IgD-negative memory B cell (primary cell): ENCODE results near the gene ZDHHC11. TPM values are rescaled to one million over a fixed set of nuclear protein-coding genes. Genes with fewer than 3 reads are reported as not detected.
"Not testable (repeated sequence)": the region's sequence is repeated elsewhere in the genome, so short reads cannot be mapped to it uniquely, and the experiment has no call there.

Source experiments
- H3K27ac Mint-ChIP-seq, 3 donors: one replicate each; pipeline ENCODE4 v1.8.0; 2020 to 2022; ENCODE audit warnings: mild to moderate bottlenecking in 3 of 3, mixed read lengths in 3 of 3, moderate library complexity in 1 of 3
- H3K27me3 Mint-ChIP-seq: one replicate; pipeline ENCODE4 v1.8.0; 2021; ENCODE audit warnings: mixed read lengths
- H3K36me3 Mint-ChIP-seq: one replicate; pipeline ENCODE4 v1.8.0; 2020; ENCODE audit warnings: mild to moderate bottlenecking, mixed read lengths
- H3K4me1 Mint-ChIP-seq, 3 donors: one replicate each; pipeline ENCODE4 v1.8.0; 2020 to 2022; ENCODE audit warnings: mixed read lengths in 3 of 3, mild to moderate bottlenecking in 1 of 3
- H3K4me3 Mint-ChIP-seq, 4 donors: one replicate each; pipeline ENCODE4 v1.8.0; 2020 to 2022; ENCODE audit warnings: mild to moderate bottlenecking in 4 of 4, mixed read lengths in 4 of 4, moderate library complexity in 3 of 4
- H3K9me3 Mint-ChIP-seq, 3 donors: one replicate each; pipeline ENCODE4 v1.8.0; 2020 to 2021; ENCODE audit warnings: mixed read lengths in 3 of 3, mild to moderate bottlenecking in 1 of 3
- polyA plus RNA-seq: library from polyadenylated mRNA; unstranded; fragments of 300-500 nt; fragmentation: Illumina TruSeq; gene quantifications from one replicate; pipeline ENCODE4 v1.2.3, GENCODE V29; 2021

Gene ZDHHC11
- polyA plus RNA-seq, 1 donor from 2014 or later = not detected

DNA sequence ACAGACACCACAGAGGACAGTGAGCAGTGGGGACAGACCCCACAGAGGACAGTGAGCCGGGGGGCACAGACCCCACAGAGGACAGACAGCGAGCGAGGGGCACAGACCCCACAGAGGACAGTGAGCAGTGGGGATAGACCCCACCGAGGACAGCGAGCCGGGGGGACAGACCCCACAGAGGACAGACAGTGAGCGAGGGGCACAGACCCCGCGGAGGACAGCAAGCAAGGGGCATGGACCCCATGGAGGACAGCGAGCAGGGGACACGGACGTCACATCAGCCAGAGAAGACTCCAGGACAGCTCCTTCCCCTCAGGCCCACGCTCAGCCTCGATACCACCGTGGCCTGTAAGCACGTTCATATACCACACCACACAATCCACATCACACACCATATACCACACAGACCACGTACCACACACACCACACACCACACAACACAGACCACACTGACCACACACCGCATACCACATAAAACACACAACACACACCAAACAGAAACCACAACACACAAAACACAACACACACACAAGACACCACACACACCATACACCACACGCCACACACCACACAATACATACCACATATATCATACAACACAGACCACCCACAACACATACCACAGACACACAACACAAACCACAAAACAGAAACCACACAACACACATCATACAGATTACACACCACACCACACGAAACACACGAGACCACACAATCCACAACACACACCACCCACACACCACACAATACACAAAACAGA, 5.2 kb upstream of the ZDHHC11 start:
- Mint-ChIP-seq H3K27me3 (peaks cover 7% of the 10 kb centered on the region), H3K36me3 (peaks cover 2% of the 10 kb centered on the region), H3K9me3 (no peaks in the 10 kb centered on the region), H3K27ac (no peak overlapping the region), H3K4me1 (no peaks in the 10 kb centered on the region), H3K4me3 (no peak overlapping the region)

DNA sequence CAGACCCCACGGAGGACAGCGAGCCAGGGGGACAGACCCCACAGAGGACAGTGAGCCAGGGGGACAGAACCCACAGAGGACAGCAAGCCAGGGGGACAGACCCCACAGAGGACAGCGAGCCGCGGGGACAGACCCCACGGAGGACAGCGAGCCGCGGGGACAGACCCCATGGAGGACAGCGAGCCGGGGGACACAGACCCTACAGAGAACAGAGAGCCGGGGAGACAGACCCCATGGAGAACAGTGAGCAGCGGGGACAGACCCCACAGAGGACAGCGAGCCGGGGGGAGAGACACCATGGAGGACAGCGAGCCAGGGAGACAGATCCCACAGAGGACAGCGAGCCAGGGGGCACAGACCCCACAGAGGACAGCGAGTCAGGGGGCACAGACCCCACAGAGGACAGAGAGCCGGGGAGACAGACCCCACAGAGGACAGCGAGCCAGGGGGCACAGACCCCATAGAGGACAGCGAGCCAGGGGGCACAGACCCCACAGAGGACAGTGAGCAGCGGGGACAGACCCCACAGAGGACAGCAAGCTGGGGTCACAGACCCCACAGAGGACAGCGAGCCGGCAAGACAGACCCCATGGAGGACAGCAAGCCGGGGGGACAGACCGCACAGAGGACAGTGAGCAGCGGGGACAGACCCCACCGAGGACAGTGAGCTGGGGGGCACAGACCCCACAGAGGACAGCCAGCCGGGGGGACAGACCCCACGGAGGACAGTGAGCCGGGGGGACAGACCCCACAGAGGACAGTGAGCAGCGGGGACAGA, 4.4 kb upstream of the ZDHHC11 start:
- H3K9me3 Mint-ChIP-seq = no peaks in the 10 kb centered on the region
- H3K27me3 Mint-ChIP-seq = peaks cover 7% of the 10 kb centered on the region
- no peak overlapping the region for H3K27ac Mint-ChIP-seq
- H3K4me1 Mint-ChIP-seq = no peaks in the 10 kb centered on the region
- no peak overlapping the region for H3K4me3 Mint-ChIP-seq
- no peaks in the 10 kb centered on the region for H3K36me3 Mint-ChIP-seq

GRCh38 chr5:854217-854616, 3.4 kb upstream of the ZDHHC11 start:
- Mint-ChIP-seq H3K4me3 (no peak overlapping the region), H3K27me3 (peaks cover 7% of the 10 kb centered on the region), H3K9me3 (no peaks in the 10 kb centered on the region), H3K36me3 (no peaks in the 10 kb centered on the region), H3K27ac (no peak overlapping the region), H3K4me1 (no peaks in the 10 kb centered on the region)

DNA sequence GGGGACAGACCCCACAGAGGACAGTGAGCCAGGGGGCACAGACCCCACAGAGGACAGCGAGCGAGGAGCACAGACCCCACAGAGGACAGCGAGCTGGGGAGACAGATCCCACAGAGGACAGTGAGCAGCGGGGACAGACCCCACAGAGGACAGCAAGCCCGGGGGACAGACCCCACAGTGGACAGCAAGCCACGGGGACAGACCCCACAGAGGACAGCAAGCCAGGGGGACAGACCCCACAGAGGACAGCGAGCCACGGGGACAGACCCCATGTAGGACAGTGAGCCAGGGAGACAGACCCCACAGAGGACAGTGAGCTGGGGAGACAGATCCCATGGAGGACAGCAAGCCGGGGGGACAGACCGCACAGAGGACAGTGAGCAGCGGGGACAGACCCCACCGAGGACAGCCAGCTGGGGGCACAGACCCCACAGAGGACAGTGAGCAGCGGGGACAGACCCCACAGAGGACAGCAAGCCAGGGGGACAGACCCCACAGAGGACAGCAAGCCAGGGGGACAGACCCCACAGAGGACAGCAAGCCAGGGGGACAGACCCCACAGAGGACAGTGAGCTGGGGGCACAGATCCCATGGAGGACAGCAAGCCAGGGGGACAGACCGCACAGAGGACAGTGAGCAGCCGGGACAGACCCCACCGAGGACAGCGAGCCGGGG, 2.8 kb upstream of the ZDHHC11 start:
- H3K9me3 Mint-ChIP-seq, H3K36me3 Mint-ChIP-seq, H3K4me1 Mint-ChIP-seq, H3K4me3 Mint-ChIP-seq, H3K27ac Mint-ChIP-seq, H3K27me3 Mint-ChIP-seq: not testable (repeated sequence)

GRCh38 chr5:852431-853401, 1.9 kb upstream of the ZDHHC11 start:
- Mint-ChIP-seq H3K36me3 (no peaks in the 10 kb centered on the region), H3K4me1 (no peaks in the 10 kb centered on the region), H3K9me3 (no peaks in the 10 kb centered on the region), H3K27ac (no peak overlapping the region), H3K4me3 (no peak overlapping the region), H3K27me3 (peaks cover 7% of the 10 kb centered on the region)

DNA sequence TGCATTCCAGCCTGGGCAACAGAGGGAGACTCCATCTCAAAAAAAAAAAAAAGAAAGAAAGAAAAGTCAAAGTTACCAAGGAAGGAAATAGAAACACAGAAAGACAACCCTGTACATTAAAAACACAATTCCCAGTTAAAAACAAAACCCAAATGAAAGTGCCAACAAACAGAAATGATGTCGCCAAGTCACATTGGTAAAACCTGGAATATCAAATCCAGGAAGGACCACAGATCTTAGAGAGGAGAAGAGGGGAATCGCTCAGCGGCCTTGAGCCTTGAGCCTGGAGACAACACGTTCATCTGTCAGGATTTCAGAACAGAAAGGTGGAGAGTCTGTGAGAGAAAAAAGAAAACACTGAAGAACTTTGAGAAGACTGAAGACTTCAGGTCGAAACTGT, 1.2 kb upstream of the ZDHHC11 start:
- Mint-ChIP-seq H3K27me3 (peaks cover 7% of the 10 kb centered on the region), H3K4me3 (no peak overlapping the region), H3K4me1 (no peaks in the 10 kb centered on the region), H3K36me3 (no peaks in the 10 kb centered on the region), H3K27ac (no peak overlapping the region), H3K9me3 (no peaks in the 10 kb centered on the region)

GRCh38 chr5:851553-851952, 767 bp upstream of the ZDHHC11 start:
- H3K9me3 Mint-ChIP-seq = no peaks in the 10 kb centered on the region
- H3K4me3 Mint-ChIP-seq = no peak overlapping the region
- no peak overlapping the region for H3K27ac Mint-ChIP-seq
- peaks cover 0 to 4% (median 4%) of the 10 kb centered on the region in 3 donors for H3K4me1 Mint-ChIP-seq
- H3K36me3 Mint-ChIP-seq = no peaks in the 10 kb centered on the region
- peaks cover 8% of the 10 kb centered on the region for H3K27me3 Mint-ChIP-seq

DNA sequence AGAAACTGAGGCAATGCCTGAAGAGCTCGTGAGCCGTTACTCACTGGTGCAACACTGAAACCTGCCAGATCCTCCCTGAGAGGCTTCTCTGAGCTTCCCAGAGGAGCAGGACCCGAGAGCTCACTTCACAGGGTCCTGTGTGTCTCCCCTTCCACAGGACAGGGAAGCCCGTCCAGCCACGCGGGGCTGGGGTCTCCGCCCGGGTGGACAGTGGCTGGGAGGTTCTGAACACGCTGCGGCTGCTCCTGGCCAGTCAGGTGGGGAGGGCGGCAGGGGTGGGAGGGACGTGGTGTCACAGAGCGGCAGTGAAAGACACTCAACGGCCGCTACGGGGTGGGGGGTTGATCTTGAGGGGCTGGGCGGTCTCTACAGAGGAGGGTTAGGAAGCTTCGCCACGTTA, 290 bp upstream of the ZDHHC11 start:
- H3K9me3 Mint-ChIP-seq = no peaks in the 10 kb centered on the region
- H3K4me3 Mint-ChIP-seq = no peak overlapping the region
- H3K36me3 Mint-ChIP-seq = no peaks in the 10 kb centered on the region
- H3K27ac Mint-ChIP-seq = no peak overlapping the region
- H3K4me1 Mint-ChIP-seq = peaks cover 0 to 5% (median 4%) of the 10 kb centered on the region in 3 donors
- peaks cover 8% of the 10 kb centered on the region for H3K27me3 Mint-ChIP-seq

- H3K9me3 Mint-ChIP-seq = no peaks in the 10 kb centered on the region
- peaks cover 11% of the 10 kb centered on the region for H3K27me3 Mint-ChIP-seq
- H3K4me3 Mint-ChIP-seq = no peak overlapping the region
- no peak overlapping the region for H3K27ac Mint-ChIP-seq
- no peaks in the 10 kb centered on the region for H3K36me3 Mint-ChIP-seq
- H3K4me1 Mint-ChIP-seq = peaks cover 0 to 5% (median 4%) of the 10 kb centered on the region in 3 donors
Measured at GRCh38 chr5:849651-850301, 1.0 kb downstream of the ZDHHC11 start.

GRCh38 chr5:848671-849111, 2.1 kb downstream of the ZDHHC11 start:
- Mint-ChIP-seq H3K27me3 (peaks cover 11% of the 10 kb centered on the region), H3K9me3 (no peaks in the 10 kb centered on the region), H3K4me1 (peaks cover 0 to 5% (median 4%) of the 10 kb centered on the region in 3 donors), H3K36me3 (no peaks in the 10 kb centered on the region), H3K4me3 (peak overlapping the region in 1 of 4 donors; percentile 23), H3K27ac (no peak overlapping the region)

GRCh38 chr5:847736-848135, 3.0 kb downstream of the ZDHHC11 start:
- H3K4me3 Mint-ChIP-seq, H3K36me3 Mint-ChIP-seq, H3K9me3 Mint-ChIP-seq, H3K4me1 Mint-ChIP-seq, H3K27ac Mint-ChIP-seq: not testable (repeated sequence)
- peaks cover 11% of the 10 kb centered on the region for H3K27me3 Mint-ChIP-seq

- H3K4me1 Mint-ChIP-seq, H3K4me3 Mint-ChIP-seq, H3K27me3 Mint-ChIP-seq, H3K9me3 Mint-ChIP-seq, H3K36me3 Mint-ChIP-seq, H3K27ac Mint-ChIP-seq: not testable (repeated sequence)
Measured at GRCh38 chr5:847212-847611, 3.6 kb downstream of the ZDHHC11 start.

GRCh38 chr5:846602-847091, 4.1 kb downstream of the ZDHHC11 start:
- not testable (repeated sequence) for H3K27ac Mint-ChIP-seq, H3K36me3 Mint-ChIP-seq, H3K9me3 Mint-ChIP-seq, H3K4me1 Mint-ChIP-seq, H3K27me3 Mint-ChIP-seq
- H3K4me3 Mint-ChIP-seq = peak overlapping the region in 1 of 4 donors; percentile 43
